Left forelimb (tissue), 1 donor: ENCODE measurements around the gene TBC1D8.

Experiments
- DNase-seq: peaks from one replicate; pipeline ENCODE4 v3.0.0-alpha.2; 2018; ENCODE audit warnings: low spot score

Gene TBC1D8

DNA sequence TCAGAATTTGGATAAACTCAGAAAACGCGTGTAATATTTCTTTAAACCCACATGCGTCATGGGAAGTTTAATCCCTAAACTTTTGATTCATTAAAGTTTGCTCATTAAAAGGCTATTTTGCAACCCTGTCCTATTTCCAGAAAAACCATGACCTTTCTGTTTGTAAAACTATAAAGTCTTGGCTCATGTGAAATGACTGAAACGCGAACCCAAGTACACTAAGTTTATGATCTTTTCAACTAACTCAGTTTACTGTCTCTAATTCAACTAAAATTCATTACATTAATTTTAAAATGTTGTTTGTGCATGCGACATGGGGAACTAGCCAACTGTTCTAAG is 153.0 kb downstream of the TBC1D8 start:
- no peak for DNase-seq

DNA sequence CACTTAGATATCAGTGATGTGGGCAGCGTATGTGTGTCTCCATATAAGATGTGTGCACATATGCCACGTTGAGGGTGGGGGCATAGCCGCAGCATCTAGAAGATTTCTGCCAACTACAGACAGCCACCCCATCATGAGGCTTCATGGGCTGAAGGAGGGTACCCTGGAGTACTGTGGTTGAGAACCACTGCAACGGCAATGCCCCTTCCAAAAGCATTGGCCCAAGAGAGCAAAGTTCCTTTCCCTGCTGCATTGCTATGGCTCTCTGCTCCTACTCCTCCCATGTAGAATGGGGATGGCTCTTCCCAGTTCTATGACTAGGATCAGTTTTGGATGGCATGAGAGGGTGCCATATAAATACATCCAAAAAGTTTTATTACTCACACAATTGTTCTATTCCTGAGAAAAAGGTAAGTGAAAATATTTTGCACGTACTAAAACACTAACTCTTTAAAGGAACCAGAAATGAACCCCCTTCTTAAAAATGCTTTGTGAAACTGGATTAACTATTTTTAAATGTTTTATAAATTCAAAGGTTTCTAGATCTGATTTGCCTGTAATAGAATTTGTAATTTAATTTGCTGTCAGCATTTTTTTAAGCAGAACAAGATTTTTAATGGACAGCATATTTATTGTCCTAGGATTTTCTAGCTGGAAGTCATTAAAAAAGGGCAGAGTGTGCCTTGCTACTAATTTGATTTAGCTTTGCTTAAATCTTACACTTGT is 153.5 kb downstream of the TBC1D8 start:
- DNase-seq: no peak

DNA sequence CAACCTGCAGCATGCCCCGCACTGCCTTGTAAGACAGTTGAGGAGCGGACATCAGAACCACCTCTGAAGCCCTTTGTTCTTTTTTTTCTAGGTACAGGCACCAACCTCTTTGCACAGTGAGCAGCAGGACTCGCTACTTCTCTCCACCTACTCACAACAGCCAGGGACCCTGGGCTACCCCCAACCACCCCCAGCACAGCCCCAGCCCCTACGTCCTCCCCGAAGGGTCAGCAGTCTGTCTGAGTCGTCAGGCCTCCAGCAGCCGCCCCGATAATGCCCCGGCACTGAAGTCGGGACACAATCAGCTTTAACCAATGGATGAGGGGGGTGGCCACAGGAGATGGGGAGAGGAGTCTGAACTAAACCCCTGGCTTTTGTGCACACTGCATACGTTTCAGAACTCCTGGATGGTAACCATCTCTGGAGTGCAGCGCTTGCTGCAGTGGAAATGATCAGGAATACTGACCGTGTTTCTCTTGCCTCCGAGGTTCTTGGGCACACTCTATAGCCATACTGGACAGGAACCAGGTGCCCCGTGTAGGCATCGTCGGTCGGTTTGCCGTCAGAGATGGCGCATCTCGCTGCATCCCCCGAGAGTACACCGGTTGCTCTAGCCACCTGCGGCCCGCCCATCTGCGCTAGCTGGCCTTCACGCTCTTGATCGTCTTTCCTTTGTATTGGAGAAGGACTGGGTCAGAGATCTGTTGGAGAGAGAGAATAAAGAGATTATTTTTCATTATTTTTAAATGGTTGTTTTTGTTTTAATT is 155.7 kb downstream of the TBC1D8 start:
- no peak for DNase-seq

DNA sequence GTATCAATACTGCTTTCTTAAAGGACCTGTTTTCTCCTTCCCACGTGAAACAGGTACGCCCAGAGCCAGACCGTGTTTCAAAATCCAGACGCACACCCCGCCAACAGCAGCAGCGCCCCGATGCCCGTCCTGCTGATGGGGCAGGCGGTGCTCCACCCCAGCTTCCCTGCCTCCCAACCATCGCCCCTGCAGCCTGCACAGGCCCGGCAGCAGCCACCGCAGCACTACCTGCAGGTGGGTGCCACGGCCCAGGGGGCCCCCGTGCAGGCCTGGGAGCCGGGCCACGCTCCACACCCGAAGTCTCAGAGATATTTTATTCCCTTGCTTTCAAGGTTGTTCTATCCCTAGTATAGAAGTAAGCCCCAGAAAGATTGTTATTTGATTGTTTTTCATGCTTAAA is 157.9 kb downstream of the TBC1D8 start:
- no peak for DNase-seq

DNA sequence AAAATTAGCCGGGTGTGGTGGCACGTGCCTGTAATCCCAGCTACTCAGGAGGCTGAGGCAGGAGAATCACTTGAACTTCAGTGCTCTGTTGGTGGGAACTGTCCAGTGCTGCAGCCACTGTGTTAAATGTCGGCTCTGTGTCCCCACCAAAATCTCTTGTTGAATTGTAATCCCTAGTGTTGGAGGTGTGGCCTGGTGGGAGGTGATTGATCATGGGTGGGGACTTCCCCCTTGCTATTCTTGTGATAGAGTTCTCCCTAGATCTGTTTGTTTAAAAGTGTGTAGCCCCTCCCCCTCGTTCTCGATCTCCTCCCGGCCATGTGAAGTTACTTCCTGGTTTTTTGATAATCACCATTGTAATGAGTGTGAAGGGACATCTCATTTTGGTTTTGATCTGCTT is 158.9 kb downstream of the TBC1D8 start:
- no peak for DNase-seq

DNA sequence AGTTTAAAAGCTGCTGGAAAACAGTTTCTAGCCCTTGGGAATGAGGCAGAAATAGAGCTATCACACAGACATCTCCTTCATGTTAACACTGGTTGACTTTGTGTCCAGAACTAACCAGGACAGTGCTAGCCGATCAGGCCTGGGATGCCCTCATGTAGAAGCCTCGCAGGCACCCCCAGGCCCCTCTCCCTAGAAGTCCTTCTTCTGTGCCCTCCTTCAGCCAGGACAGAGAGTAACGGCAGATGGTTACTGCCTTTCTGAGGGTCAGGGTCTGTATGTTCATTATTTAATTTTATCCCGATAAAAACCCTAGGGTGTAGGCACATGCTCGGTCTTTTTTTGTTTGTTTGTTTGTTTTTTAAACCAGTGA is 159.8 kb downstream of the TBC1D8 start:
- no peak for DNase-seq

DNA sequence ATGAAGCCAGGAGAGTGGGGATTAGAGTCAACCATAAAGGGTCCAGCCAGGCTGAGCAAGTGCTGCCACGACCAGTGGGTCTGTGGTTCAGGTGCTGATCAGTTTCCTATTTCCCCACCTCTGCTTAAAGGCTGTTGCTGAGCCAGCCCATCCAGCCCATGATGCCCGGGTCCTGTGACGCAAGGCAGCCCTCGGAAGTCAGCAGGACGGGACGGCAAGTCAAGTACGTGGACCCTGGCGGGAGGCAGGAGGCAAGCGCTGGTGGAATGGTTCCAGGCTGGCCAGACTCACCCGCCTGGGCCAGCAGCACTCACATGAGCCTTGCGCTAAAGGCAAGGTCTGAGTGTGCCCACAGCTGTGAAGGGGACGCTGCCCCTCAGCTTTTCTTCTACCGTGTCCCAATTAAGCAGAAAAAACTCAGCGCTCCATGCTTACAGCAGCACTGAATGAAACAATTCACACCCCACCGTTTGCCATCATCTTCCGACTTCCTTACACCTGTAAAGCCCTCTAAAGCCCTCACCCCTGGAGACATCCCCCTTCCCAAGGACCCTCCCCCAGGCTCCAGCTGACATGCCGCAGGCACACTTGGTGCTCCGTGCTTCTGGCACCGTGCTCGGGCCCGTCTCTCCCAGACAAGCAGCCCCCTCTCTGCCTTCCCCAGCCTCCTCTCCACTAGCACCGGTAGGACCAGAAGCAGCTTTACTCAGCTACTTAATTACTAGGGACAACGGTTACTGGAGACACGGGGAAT is 160.4 kb downstream of the TBC1D8 start:
- no peak for DNase-seq

DNA sequence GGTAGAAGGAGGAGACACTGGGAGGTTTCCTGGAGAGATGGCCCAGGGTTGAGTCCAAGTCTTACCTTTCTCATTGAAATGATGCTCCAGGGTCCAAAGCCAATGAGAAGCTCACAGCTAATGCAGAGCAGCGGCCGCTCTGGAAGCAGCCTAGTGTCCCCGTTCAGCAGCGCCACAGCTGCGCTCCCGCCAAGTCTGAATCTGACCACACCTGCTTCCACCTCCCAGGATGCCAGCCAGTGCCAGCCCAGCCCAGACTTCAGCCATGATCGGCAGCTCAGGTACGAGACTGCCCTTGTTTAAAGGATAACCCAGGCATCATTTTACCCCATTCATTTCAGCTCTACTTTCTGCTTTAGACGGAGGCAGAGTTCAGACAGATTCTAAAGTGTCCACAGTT is 161.0 kb downstream of the TBC1D8 start:
- DNase-seq: no peak

DNA sequence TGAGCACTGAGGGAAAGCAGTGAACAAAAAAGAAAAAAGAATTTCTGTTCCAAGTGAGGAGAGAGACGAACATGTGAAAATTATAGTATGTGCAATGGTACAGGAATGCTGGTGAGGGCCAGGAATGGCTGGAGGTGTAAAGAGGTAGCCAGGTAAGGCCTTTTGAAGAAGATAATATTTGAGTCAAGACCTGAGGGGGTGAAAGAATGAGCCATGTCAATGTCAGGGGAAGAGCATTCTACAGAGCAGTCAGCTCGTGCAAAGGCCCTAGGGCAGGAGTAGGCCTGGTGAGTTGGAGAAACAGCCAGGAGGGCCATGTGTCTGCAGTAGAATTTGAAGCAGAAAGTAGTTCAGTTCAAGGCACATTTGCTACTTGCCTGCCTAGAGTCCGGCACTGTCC is 161.5 kb downstream of the TBC1D8 start:
- DNase-seq: no peak

DNA sequence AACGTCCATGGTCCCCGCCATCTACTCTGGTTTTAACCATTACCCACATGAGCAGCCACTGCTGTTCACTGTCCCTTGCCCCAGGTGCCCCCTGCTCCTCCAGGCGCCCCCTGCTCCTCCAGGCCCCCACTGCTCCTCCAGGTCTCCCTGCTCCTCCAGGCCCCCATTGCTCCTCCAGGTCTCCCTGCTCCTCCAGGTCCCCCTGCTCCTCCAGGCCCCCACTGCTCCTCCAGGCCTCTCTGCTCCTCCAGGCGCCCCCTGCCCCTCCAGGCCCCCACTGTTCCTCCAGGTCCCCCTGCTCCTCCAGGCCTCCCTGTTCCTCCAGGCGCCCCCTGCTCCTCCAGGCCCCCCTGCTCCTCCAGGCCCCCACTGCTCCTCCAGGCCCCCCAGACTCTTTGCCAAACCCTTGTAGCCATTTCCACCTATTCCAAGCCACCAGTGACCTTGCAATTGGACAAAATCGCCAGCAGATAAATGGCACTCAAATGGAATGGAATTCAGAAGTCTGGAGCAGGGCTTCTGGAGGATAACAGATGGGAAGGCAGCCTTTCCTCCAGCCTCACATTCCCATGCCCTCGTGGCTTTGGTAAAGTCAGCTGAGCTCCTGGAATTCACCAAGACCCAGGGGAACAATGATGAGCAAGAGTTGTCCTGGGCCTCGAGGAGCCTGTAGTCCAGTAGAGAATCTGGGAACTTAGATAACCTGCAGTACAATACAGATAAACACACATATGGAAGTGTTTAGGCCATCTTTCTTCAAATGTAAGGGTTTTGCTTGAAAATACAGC is 162.4 kb downstream of the TBC1D8 start:
- no peak for DNase-seq

DNA sequence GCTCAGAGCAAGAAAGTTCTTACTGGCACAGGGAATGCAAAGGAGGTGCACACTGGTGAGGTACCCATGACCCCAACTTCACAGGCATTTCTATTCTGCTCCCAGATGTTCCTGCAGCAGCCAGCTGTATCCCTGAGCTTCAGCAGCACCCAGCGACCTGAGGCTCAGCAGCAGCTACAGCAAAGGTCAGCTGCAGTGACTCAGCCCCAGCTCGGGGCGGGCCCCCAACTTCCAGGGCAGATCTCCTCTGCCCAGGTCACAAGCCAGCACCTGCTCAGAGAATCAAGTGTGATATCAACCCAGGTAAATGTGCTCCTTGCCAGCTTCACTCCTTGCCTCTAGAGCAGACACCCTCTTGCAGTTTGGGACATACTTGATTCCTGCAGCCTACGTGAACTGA is 163.2 kb downstream of the TBC1D8 start:
- no peak for DNase-seq

DNA sequence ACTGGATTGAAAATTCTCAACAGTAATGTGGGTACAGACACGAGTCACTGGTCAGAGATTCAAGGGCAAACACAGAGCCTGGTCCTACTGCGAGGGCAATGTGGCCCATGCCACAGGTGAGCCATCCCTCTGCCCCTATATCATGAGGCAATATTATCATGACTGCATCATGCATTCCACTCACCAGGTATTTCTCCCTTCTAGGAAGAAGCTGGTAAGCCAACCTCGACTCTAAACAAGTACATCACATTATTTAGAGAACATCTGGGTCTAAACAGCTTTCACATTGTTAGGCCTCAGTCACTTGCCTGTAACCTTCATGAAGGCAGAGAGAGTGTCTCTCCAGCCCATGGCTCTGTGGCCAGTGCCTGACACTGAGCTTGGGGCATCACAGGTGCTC is 163.6 kb downstream of the TBC1D8 start:
- no peak for DNase-seq

DNA sequence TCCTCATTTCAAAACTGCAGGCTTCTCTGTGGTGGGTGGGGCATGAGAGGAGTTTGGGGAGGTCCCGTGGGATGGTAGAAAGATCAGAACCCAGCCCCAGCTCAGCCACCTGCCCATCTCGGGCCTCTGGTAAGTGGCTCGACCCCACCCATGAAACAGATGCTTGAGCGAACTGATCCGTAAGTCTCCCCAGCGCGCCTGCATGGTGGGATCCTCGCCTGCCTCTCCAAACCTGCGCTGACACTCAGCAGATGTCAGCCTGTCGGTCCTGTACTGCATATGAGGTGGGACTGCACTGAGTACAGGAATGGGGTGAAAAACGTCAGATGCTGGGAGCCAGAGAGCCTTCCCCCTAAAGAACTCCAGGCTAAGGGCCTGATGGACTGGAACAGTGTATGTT is 165.0 kb downstream of the TBC1D8 start:
- no peak for DNase-seq

DNA sequence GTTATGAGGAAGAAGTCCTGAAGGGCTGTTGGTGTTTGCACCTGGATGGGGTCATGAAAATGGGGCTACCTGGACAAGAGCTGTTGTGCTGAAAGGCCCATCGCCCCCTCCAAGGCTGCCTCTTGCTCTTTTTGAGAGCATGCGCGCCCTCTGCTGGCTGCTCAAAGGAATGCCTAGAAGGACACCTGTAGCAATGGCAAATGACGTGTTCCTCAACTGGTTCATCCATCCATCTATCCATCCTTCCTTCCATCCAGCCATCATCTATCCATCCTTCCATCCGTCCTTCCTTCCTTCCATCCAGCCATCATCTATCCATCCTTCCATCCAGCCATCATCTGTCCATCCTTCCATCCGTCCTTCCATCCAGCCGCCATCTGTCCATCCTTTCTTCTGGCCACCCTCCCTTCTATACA is 166.3 kb downstream of the TBC1D8 start:
- no peak for DNase-seq

DNA sequence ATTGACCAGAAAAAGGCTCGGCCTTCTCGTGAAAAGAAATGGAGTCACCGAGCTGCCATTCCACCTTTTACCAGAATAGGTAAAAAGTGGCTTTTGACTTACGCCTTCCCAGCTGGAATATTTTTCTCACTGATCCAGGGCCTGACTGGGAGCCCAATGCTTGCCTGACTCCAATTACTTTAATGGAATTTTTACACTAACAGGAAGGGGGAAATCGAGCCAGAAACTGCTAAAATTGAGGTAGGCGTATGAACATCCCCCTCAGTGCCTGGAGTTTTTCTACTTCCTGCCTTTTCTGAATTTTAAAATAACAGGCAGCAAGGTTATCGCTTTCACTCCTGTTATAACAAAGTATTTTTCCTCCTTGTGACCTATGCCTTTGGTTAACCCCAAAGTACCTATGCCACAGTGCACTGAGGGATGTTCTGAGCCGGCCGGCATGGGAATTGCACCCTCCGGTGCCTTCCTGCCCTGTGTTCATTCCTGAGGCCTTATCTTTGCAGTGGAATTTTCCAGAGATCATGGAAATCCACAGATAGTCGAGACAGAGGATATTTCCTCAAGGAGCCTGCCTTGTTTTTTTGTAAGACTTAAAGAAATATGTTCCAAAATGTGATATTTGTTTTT is 167.4 kb downstream of the TBC1D8 start:
- peak; percentile 46 for DNase-seq

DNA sequence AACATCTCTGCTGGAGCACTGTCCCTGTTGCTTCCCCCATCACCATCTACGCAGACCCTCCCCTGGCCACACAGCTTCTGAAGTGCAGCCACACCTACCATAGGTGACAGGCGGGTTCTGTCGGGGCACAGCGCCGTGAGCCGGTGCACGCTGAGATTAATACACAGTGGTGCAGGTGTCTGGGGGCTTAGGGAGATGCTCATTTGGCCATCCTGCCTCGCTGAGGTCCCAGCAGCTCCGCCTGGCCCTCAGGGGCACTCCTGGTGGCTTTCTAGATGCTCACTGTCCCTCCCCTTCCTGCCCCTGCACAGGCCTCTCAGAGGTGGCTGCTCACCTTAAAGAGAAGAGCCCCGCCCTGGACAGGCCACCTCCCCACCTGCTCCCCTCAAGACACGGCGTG is 168.0 kb downstream of the TBC1D8 start:
- DNase-seq: peak; percentile 38

DNA sequence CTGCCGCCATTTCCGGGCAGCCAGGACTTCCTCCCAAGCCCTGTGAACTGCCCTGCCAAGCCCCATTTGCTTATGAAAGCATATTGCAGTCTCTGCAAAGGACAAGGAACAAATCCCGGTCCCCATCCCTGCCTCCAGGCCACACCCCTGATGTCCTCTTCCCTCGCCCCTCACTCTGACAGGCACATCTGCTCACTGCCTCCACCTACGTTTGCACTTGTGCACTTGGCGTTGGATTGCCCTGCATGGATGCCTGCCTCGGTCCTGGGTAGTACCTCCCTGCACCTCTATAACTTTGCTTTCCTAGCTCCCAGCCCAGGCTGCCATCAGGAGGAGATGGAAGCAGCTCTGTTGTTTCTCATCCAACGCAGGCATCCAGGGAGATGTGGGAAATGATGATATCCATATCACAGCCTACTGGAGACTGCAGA is 168.7 kb downstream of the TBC1D8 start:
- DNase-seq: peak; percentile 48

DNA sequence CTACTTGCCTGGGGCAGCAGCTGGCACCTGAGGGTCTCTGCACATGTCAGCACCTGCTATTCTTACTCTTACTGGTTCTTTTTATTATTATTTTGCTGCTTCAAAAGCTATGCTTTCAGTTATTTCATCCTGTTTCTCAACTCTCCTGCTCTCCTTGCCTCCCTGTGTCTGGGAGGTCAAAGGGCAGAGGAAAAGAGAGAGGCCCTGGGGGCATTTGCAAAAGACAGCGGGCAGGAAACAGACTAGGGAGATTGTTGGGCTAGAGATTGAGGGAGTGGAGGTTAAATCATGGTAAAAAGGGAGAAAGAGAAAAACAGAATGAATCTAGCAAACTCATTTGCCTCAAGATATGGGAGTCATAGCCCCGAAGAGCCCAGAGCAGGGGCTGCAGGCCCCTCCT is 170.2 kb downstream of the TBC1D8 start:
- peak; percentile 18 for DNase-seq

DNA sequence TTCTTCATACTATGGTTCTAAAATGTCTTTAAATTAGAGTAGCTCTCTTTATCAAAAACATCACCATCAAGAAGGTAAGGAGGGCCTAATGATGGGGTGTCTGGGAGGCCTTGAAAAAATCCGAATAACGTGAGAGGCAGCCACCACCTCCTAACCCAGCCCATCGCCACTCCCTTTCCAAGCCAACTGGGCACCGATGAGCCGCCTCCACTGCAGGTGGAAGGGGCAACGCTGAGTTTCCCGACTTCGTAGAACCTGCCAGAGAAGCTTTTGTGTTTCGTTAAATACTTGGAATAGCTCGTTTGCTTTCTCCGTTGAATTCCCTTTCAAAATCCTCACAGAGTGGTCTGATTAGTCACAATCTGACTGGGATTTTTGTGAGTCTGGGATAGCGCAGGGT is 171.1 kb downstream of the TBC1D8 start:
- peak; percentile 36 for DNase-seq

DNA sequence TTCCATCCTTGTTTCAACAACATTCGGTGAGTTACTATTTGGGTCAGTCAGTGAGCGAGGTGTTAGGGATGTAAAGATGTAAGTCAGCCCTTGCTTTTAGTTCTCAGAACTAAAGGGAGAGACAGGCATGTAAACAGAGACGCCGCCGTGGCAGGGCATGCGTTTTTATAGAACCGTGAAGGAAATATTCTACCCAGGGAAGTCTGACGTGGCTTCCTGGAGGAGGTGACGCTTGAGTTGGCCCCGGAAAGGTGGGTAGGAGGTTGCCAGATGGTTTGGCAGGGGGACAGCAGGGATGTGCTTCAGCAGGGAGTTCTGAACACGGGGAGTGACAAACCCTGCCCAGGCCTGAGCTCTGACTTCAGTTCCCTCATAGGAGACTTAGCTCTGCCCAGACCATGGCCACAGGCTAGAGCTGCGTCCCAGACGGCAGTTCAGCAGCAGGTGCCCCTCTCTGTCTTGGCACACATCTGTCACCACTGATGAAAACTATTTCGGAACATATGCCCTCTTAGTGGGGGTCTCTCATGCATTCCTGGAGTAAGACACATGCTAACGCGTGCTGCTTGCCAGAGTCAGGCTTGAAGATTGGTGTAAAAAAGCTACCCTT is 172.5 kb downstream of the TBC1D8 start:
- DNase-seq: peak; percentile 65

DNA sequence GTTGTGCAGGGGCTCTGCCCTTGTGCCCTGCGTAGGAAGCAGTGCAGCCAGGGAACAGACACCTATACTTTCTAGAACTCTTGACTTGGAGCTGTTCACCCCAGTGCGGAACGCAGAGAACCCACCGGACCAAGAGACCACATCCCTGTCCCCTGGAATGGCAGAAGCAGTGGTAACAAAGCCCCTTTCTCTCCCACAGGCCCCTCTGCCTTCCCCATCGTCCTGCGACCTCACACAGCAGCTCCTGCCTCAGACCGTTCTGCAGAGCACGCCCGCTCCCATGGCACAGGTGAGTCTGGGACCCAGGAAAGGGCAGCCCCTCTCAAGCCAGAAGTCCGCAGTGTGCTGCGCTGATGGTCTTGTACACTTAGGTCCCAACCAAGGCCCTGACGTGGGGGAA is 173.7 kb downstream of the TBC1D8 start:
- no peak for DNase-seq
